ENCODE data around the gene DTNA.

DTNA gene

DNA sequence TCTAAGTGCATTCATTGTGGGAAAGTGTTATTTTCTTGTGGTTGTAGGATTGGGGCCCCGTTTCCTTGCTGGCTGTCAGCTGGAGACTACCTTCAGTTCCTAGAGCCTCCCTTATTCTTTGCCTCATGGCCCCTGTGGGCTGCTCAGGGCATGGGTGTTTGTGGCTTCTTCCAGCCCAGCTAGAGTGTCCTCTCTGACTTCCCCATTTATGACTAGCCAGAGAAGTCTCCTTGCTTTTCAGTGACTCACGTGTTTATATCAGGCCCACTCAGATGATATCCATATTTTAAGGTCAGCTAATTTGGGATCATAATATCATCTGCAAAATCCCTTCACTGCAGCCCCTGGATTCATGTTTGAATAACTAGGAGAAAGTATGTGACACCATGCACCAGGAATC lies 62.8 kb downstream of the DTNA start:
- no peak for DNase-seq (ENCODE audit: low spot score)

DNA sequence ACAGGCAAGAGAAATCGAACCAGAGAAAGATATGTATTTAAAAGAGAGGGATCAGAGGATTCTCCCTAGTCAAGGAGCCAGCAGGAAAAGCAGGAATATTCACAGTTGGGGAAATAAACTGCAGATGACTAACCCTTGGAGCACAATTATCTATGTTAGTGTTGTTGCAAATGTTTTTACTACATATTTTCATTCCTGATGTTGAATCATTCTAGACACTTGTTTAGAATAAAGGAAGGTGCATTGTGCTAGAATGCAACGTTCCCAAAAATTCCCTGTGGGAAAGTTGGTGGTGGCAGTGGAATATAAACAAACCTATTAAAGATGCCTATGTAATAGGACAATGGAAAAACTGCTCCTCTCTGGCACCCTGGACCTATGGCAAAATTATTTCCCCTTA lies 63.3 kb downstream of the DTNA start:
- DNase-seq (ENCODE audit: low spot score): no peak

GRCh38 chr18:34773961-34774766 lies 64.1 kb downstream of the DTNA start:
- DNase-seq (ENCODE audit: low spot score): no peak

GRCh38 chr18:34775461-34775860 lies 65.4 kb downstream of the DTNA start:
- DNase-seq (ENCODE audit: low spot score): no peak

GRCh38 chr18:34779112-34779511 lies 69.0 kb downstream of the DTNA start:
- DNase-seq (ENCODE audit: low spot score): no peak

DNA sequence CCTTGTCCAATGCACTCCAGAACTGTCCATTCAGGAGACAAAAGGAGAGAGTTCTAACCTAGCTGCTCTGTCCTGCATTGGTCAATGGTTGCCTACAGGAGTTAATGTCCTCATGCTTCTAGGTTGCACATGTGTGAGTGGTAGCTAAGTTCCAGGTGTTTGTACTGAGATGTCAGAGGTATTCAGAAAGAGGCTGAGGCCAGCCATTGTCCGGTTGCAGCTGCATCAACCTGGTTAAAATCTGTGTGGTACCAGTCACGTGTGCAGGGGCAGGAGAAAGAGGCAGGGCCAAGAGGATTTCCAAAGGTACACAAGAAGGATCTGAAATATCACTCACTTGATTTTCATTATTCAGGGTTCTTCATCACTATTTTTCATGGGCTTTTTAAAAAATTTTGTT lies 70.8 kb downstream of the DTNA start:
- no peak for DNase-seq (ENCODE audit: low spot score)

DNA sequence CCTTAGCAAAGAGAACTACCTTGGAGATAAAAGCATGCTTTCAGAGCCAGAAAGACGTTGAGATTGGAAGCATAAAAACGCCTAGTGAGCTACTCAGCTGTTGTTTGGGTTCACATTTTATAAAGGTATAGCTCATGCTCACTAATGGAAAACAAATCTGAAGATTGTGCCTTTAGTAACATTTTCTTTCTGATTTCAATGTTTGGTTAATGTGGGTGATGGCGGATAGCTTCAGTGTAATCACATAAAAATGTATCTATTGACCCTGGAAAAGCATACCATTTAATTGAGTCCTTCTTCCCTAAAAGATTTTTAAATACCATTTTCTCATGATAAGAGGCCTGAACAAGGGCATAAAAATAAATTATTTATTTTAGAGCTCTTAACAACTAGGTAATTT lies 73.4 kb downstream of the DTNA start:
- no peak for DNase-seq (ENCODE audit: low spot score)

GRCh38 chr18:34786162-34786741 lies 76.2 kb downstream of the DTNA start:
- no peak for DNase-seq (ENCODE audit: low spot score)

- peak; percentile 65 for DNase-seq (ENCODE audit: low spot score)
Observed at GRCh38 chr18:34787931-34788532, 77.9 kb downstream of the DTNA start.

GRCh38 chr18:34789768-34790344 lies 79.8 kb downstream of the DTNA start:
- no peak for DNase-seq (ENCODE audit: low spot score)

GRCh38 chr18:34794348-34794747 lies 84.2 kb downstream of the DTNA start:
- no peak for DNase-seq (ENCODE audit: low spot score)

DNA sequence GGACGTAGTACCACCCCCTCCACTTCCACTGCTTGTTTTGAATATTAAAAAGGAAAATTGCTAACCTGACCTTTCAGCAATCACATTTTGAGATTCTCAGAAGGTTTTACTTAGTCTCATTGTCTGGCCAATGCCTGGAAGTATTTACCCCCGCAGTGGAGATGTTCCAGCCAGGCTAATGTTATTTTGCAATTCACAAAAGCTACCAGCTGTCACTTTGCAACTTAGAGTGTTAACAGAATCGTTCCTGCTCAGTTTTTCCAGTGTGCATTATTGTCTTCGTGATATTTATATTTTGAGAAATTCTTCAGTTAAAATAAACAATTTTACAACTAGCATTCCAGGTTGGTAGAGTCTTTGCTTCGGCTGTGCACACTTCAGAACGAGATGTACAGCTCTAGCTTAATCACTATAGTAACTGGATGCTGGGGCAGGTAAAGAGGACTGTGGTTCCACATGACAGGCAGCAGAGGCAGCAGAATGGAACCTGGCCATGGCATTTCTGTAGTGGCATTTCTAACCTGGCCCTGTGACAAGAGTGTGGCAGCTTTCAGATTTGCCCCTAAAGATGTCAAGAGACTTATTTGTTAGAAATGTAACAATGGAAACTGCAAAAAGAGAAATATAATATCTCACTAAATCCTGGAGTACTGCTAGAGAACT lies 85.1 kb downstream of the DTNA start:
- no peak for DNase-seq (ENCODE audit: low spot score)

DNA sequence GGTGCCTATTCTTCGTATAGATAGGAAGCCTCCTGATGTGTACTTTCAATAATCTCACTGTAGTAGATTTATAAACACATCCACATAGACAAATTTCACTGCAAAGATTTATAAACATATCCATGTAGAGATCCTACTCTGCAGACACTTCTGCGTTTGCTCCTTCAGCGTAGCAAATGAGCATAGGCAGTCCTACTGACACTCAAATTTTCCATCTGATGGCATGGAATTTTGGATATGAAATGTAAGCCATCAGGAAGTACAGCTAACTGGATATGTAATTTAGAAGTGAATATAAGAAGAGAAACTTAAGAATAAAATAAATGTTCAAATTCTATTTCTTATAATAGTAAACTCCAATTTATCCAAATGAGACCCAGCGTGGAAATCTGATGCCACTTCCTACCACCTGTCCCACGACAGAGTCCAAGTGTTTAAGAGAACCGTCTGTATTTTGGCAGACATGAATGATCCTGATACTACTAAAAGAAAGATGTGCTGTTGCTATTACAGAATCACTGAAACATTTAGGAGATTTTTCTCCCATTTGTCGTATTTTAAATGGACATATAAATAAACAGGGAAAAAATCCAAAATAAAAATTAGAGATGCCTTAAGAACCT lies 86.0 kb downstream of the DTNA start:
- DNase-seq (ENCODE audit: low spot score): no peak

DNA sequence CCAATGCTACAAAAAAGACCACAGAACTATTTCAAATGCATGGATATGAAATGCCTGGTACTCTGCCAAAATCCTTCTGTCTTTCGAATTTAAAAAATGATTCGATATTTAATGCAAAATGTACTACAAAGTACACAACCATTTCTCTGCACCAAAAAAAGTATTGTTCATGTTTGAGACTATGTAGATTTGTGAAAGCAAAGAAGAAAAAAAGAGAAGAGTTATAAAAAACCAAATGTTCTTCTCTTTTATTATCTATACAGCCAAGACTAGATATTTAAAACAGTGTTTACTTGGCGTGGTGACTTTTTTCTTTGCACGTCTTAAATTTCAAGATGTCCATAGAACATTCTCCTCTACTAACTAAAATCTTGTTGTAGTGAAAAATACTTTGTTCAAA lies 89.2 kb downstream of the DTNA start:
- DNase-seq (ENCODE audit: low spot score): no peak

GRCh38 chr18:34800381-34800780 lies 90.3 kb downstream of the DTNA start:
- no peak for DNase-seq (ENCODE audit: low spot score)

- no peak for DNase-seq (ENCODE audit: low spot score)
Observed at GRCh38 chr18:34801774-34802173, 91.7 kb downstream of the DTNA start.

DNA sequence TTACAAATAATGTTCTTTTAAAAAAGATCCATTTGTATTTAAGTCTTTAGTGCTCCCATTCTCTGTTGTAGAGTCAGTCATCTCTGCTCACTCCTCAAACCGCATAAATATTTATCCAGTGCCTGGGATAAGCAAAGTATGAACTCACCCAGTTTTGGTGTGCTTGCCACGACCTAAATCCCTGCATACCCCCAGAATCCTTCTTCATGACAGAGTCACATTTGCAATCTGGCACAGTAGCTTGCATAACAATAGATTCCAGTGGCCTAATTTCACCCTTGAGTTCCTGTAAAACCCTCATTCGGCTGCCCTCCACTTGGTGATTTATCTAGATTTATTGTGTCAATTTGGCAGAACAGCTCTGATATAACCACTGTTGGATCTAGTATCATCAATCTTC lies 92.9 kb downstream of the DTNA start:
- DNase-seq (ENCODE audit: low spot score): no peak

GRCh38 chr18:34803877-34804400 lies 93.8 kb downstream of the DTNA start:
- DNase-seq (ENCODE audit: low spot score): no peak

DNA sequence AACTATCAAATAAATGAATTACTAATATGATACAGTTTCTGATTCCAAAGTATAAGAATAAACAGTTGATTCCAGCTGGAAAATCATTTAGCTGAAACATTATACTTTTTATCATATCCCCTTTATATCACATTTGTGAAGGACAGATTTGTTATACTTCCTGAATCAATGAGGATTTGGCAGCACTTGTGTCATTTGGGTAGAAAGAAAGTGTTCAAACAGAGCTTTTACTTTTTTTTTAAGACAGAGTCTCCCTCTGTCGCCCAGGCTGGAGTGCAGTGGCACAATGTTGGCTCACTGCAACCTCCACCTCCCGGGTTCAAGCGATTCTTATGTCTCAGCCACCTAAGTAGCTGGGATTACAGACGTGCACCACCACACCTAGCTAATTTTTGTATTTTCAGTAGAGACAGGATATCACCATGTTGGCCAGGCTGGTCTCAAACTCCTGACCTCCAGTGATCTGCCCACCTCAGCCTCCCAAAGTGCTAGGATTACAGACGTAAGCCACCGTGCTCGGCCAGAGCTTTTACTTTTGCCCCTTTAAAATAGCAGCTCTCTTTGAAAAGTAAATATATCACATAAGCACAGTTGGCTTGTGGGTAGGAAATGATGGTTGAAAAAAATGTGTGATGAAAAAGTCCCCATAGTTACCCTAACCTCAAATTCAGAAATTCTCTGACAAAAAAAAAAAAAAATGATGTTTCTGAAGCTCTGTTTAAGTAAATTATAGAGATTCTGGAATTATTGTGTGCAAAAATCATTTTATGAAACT lies 95.2 kb downstream of the DTNA start:
- DNase-seq (ENCODE audit: low spot score): no peak

DNA sequence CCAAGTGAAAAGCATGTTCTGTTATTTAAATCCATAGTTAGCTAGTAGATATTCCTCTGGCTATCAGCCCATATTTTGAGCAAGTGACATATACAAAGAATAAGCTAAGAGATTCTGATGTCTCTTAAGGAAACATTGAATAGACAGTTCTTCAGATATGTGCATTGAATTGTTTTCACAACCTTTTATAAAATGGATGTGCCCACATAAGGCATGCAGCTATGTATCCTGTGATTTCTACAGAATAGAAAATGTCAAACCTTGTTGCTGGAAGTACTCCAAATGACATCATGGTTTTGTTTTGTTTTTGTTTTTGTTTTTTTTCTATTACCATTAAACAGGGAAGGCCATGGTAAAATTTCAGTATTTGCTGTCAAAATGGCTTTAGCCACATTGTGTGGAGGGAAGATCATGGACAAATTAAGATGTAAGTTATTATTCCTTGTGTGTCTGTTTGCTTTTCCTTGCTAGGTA lies 95.8 kb downstream of the DTNA start:
- DNase-seq (ENCODE audit: low spot score): no peak

DNA sequence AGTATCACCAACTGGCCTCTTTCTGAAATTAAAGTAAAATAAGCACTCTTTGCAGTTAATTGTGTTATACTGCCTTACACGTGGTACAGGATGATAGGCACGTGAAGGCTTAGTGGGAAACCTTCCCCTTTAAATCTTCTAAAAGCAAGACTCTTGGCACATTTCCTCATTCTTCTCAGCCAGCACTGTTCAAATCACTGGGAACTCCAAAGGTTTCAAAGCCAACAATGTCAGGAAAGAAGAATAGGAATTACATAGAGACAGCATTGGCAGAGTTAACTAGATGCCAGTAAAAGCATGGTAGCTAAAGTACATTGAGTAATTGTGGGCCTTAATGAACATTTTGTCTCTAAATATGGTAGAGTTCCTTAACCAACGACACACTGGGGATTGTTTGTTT lies 96.4 kb downstream of the DTNA start:
- DNase-seq (ENCODE audit: low spot score): no peak

All from kidney capillary endothelial cell (primary cell).